OCI-LY1 (cell line): ENCODE measurements around the gene DBNDD1.
"Not testable (repeated sequence)": the region's sequence is repeated elsewhere in the genome, so short reads cannot be mapped to it uniquely, and the experiment has no call there.

ENCODE experiments used
- H2AFZ ChIP-seq: fragments of 200-600 bp; sonication (generic), shearing (Covaris generic); 2 replicates; pipeline ENCODE4 v1.6.0; 2014; ENCODE audit warnings: antibody characterized with exemption, mild to moderate bottlenecking, low read length
- H3F3A ChIP-seq: fragments of 200-600 bp; sonication (generic), shearing (Covaris generic); 2 replicates; pipeline ENCODE4 v1.6.0; 2014; ENCODE audit warnings: mild to moderate bottlenecking, antibody characterized with exemption, low read length, moderate library complexity; ENCODE audit not compliant: insufficient read depth
- H3K27ac ChIP-seq: fragments of 200-600 bp; sonication (generic); 2 replicates; pipeline ENCODE4 v1.5.1; 2014; ENCODE audit warnings: low read length, mixed run types, mild to moderate bottlenecking, low read depth; ENCODE audit not compliant: poor library complexity, severe bottlenecking
- H3K27me3 ChIP-seq: fragments of 200-600 bp; sonication (generic); 2 replicates; pipeline ENCODE4 v1.6.0; 2014; ENCODE audit warnings: antibody characterized with exemption, mild to moderate bottlenecking, low read length, moderate library complexity; ENCODE audit not compliant: insufficient read depth
- H3K36me3 ChIP-seq: fragments of 200-600 bp; sonication (generic); 2 replicates; pipeline ENCODE4 v1.6.1; 2014; ENCODE audit warnings: mild to moderate bottlenecking, antibody characterized with exemption, low read length, moderate library complexity, mixed read lengths; ENCODE audit not compliant: insufficient read depth
- H3K4me1 ChIP-seq: fragments of 200-600 bp; sonication (generic); 2 replicates; pipeline ENCODE4 v1.5.1; 2014; ENCODE audit warnings: mild to moderate bottlenecking, low read length, moderate library complexity; ENCODE audit not compliant: insufficient read depth, severe bottlenecking
- H3K4me2 ChIP-seq: fragments of 200-600 bp; sonication (generic), shearing (Covaris generic); 2 replicates; pipeline ENCODE4 v1.6.1; 2014; ENCODE audit warnings: low read length
- H3K4me3 ChIP-seq: fragments of 200-600 bp; sonication (generic); 2 replicates; pipeline ENCODE4 v1.5.1; 2014; ENCODE audit warnings: low read length, low read depth, mild to moderate bottlenecking, mixed read lengths; ENCODE audit not compliant: poor library complexity, severe bottlenecking
- H3K79me2 ChIP-seq: fragments of 200-600 bp; shearing (Covaris generic); 2 replicates; pipeline ENCODE4 v1.6.1; 2016; ENCODE audit warnings: mixed run types, low read length, mixed read lengths; ENCODE audit not compliant: insufficient read depth
- H3K9ac ChIP-seq: fragments of 200-600 bp; sonication (generic), shearing (Covaris generic); 2 replicates; pipeline ENCODE4 v1.6.1; 2014; ENCODE audit warnings: mild to moderate bottlenecking, low read length, mixed read lengths
- H3K9me2 ChIP-seq: fragments of 200-600 bp; sonication (generic), shearing (Covaris generic); 2 replicates; pipeline ENCODE4 v1.6.1; 2014; ENCODE audit warnings: low read depth, mild to moderate bottlenecking, low read length, mixed read lengths
- H3K9me3 ChIP-seq: fragments of 200-600 bp; shearing (Covaris generic); 2 replicates; pipeline ENCODE4 v1.6.1; 2014; ENCODE audit warnings: low read length, mixed read lengths
- H4K20me1 ChIP-seq: fragments of 200-600 bp; sonication (generic), shearing (Covaris generic); 2 replicates; pipeline ENCODE4 v1.6.0; 2016; ENCODE audit warnings: mild to moderate bottlenecking, low read length; ENCODE audit not compliant: insufficient read depth
- EZH2 ChIP-seq: fragments of 200-600 bp; sonication (generic), shearing (Covaris generic); IDR thresholded peaks from 2 replicates; pipeline ENCODE4 v1.8.0; 2017; ENCODE audit warnings: borderline replicate concordance, mixed run types, mild to moderate bottlenecking, antibody characterized with exemption, low read length, moderate library complexity, mixed read lengths
- TF ChIP-seq, protein P1 (sequence below): fragments of 200-600 bp; sonication (generic), shearing (Covaris generic); IDR thresholded peaks from 2 replicates; pipeline ENCODE4 v1.5.1; 2017; ENCODE audit warnings: mild to moderate bottlenecking, antibody characterized with exemption, low read length, moderate library complexity, mixed read lengths

Gene DBNDD1

DNA sequence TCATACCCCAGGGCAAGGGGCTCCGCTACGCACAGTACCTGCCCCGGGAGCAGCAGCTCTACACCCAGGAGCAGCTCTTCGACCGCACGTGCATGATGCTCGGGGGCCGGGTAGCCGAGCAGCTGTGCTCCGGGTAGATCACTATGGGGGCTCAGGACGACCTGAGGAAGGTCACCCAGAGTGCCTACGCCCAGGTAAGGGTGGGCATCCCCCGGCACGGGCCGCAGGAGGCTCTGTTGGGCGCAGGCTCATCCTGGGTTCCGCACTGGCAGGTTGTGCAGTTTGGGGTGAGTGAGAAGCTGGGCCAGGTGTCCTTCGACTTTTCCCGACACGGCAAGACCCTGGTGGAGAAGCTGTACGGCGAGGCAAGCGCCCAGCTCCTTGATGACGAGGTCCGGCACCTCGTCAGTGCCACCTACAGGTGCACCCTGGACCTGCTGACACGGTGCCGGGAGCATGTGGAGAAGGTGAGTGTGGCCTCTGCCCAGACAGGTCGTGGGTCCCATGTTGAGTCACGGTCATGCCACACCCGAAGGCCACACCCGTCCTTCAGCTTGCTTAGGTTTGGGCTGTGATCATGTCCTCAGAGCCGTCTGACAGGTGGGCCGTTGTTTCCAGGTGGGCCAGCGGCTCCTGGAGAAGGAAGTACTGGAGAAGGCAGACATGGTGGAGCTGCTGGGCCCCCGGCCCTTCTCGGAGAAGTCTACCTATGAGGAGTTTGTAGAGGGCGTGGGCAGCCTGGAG is 19.3 kb downstream of the DBNDD1 start:
- no peak for TF ChIP-seq EZH2
- TF ChIP-seq, protein P1, sequence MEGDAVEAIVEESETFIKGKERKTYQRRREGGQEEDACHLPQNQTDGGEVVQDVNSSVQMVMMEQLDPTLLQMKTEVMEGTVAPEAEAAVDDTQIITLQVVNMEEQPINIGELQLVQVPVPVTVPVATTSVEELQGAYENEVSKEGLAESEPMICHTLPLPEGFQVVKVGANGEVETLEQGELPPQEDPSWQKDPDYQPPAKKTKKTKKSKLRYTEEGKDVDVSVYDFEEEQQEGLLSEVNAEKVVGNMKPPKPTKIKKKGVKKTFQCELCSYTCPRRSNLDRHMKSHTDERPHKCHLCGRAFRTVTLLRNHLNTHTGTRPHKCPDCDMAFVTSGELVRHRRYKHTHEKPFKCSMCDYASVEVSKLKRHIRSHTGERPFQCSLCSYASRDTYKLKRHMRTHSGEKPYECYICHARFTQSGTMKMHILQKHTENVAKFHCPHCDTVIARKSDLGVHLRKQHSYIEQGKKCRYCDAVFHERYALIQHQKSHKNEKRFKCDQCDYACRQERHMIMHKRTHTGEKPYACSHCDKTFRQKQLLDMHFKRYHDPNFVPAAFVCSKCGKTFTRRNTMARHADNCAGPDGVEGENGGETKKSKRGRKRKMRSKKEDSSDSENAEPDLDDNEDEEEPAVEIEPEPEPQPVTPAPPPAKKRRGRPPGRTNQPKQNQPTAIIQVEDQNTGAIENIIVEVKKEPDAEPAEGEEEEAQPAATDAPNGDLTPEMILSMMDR, result no peak; the same call in 1 of the 2 replicates
- no peaks in the 10 kb centered on the region for H3K4me1 ChIP-seq
- H3K4me3 ChIP-seq, result no peak overlapping the region
- H2AFZ ChIP-seq, result no peak overlapping the region
- H3K36me3 ChIP-seq, result peaks cover 30% of the 10 kb centered on the region
- H4K20me1 ChIP-seq, result no peaks in the 10 kb centered on the region
- no peak overlapping the region for H3K27ac ChIP-seq
- H3K27me3 ChIP-seq, result no peaks in the 10 kb centered on the region
- H3K9ac ChIP-seq, result no peak overlapping the region
- H3K9me3 ChIP-seq, result no peaks in the 10 kb centered on the region
- H3K9me2 ChIP-seq, result no peaks in the 10 kb centered on the region
- H3F3A ChIP-seq, result no peaks in the 10 kb centered on the region
- no peaks in the 10 kb centered on the region for H3K79me2 ChIP-seq
- no peak overlapping the region for H3K4me2 ChIP-seq

DNA sequence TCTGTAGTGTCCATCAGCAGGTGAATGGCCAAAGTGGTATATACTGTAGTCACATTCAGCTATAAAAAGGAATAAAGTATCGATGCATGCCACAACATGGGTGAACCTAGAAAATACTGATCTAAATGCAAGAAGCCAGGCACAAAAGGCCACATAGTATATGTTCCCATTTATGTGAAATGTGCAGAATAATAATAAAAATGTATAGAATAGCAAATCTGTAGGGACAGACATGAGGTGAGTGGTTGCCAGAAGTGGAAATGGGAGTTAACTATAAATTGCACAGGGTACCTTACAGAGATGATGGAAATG is 23.1 kb downstream of the DBNDD1 start:
- H3K27me3 ChIP-seq, result no peaks in the 10 kb centered on the region
- H3K4me1 ChIP-seq, result no peaks in the 10 kb centered on the region
- no peak overlapping the region for H2AFZ ChIP-seq
- H3K27ac ChIP-seq, result peak overlapping the region; percentile 46
- no peaks in the 10 kb centered on the region for H3K9me2 ChIP-seq
- no peaks in the 10 kb centered on the region for H3K9me3 ChIP-seq
- no peak overlapping the region for H3K4me3 ChIP-seq
- TF ChIP-seq, protein P1, result no peak
- TF ChIP-seq EZH2, result no peak
- H3K36me3 ChIP-seq, result peaks cover 69% of the 10 kb centered on the region
- no peak overlapping the region for H3K4me2 ChIP-seq
- no peaks in the 10 kb centered on the region for H3K79me2 ChIP-seq
- no peak overlapping the region for H3K9ac ChIP-seq
- H3F3A ChIP-seq, result no peaks in the 10 kb centered on the region
- H4K20me1 ChIP-seq, result no peaks in the 10 kb centered on the region

DNA sequence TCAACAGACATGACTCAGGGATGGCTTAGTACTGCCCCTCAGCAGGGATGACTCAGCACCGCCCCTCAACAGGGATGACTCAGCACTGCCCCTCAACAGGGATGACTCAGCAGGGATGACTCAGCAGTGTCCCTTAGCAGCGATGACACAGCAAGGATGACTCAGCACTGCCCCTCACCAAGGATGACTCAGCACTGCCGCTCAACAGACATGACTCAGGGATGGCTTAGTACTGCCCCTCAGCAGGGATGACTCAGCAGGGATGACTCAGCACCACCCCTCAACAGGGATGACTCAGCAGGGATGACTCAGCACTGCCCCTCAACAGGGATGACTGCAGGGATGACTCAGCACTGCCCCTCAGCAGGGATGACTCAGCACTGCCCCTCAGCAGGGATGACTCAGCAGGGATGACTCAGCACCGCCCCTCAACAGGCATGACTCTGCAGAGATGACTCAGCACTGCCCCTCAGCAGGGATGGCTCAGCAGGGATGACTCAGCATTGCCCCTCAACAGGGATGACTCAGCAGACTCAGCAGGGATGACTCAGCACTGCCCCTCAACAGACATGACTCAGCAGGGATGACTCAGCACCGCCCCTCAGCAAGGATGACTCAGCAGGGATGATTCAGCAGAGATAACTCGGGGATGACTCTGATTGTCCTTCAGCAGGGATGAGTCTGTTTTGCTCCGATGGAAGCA is 23.6 kb downstream of the DBNDD1 start:
- H3K9ac ChIP-seq, H3F3A ChIP-seq: not testable (repeated sequence)
- peaks cover 74% of the 10 kb centered on the region for H3K36me3 ChIP-seq

DNA sequence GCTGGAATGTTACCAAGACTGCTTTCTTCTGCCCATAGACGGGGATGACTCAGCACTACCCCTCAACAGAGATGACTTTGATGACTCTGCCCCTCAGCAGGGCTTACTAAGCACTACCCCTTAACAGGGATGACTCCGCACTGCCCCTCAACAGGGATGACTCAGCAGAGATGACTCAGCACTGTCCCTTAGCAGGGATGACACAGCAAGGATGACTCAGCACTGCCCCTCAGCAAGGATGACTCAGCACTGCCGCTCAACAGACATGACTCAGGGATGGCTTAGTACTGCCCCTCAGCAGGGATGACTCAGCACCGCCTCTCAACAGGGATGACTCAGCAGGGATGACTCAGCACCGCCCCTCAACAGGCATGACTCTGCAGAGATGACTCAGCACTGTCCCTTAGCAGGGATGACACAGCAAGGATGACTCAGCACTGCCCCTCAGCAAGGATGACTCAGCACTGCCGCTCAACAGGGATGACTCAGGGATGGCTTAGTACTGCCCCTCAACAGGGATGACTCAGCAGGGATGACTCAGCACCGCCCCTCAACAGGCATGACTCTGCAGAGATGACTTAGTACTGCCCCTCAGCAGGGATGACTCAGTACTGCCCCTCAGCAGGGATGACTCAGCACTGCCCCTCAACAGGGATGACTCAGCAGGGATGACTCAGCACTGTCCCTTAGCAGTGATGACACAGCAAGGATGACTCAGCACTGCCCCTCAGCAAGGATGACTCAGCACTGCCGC is 24.4 kb downstream of the DBNDD1 start:
- not testable (repeated sequence) for H3F3A ChIP-seq, H3K4me3 ChIP-seq, H2AFZ ChIP-seq, H4K20me1 ChIP-seq, H3K4me2 ChIP-seq, H3K4me1 ChIP-seq, H3K9me3 ChIP-seq, H3K9me2 ChIP-seq, H3K27me3 ChIP-seq, H3K9ac ChIP-seq, H3K79me2 ChIP-seq
- H3K36me3 ChIP-seq, result peaks cover 80% of the 10 kb centered on the region
- H3K27ac ChIP-seq, result peak overlapping the region; percentile 46

More for the DNA sequence above, 23.6 kb downstream of the DBNDD1 start:
- H3K79me2 ChIP-seq, H3K4me2 ChIP-seq, H3K27me3 ChIP-seq, H3K4me3 ChIP-seq, H4K20me1 ChIP-seq, H2AFZ ChIP-seq, H3K4me1 ChIP-seq, H3K9me3 ChIP-seq, H3K9me2 ChIP-seq: not testable (repeated sequence)
- H3K27ac ChIP-seq, result peak overlapping the region; percentile 46
